Endothelial cell (in vitro differentiated cells): ENCODE measurements around the gene HMCN2. TPM values are rescaled to one million over a fixed set of nuclear protein-coding genes. Genes with fewer than 3 reads are reported as not detected.

Source experiments
- DNase-seq: peaks from one replicate; pipeline ENCODE4 v3.0.0; 2021; ENCODE audit warnings: low spot score
- H3K27ac Mint-ChIP-seq: one replicate; pipeline ENCODE4 v1.8.0; 2021; ENCODE audit warnings: mixed read lengths, inconsistent platforms; ENCODE audit not compliant: unreplicated experiment
- H3K27me3 Mint-ChIP-seq: one replicate; pipeline ENCODE4 v1.8.0; 2021; ENCODE audit warnings: mild to moderate bottlenecking, moderate library complexity, mixed read lengths, inconsistent platforms; ENCODE audit not compliant: unreplicated experiment
- H3K36me3 Mint-ChIP-seq: one replicate; pipeline ENCODE4 v1.8.0; 2021; ENCODE audit warnings: mild to moderate bottlenecking, low read depth, mixed read lengths, inconsistent platforms; ENCODE audit not compliant: unreplicated experiment
- H3K4me1 Mint-ChIP-seq: one replicate; pipeline ENCODE4 v1.8.0; 2021; ENCODE audit warnings: mild to moderate bottlenecking, mixed read lengths, inconsistent platforms; ENCODE audit not compliant: unreplicated experiment
- H3K4me3 Mint-ChIP-seq: one replicate; pipeline ENCODE4 v1.8.0; 2021; ENCODE audit warnings: mild to moderate bottlenecking, mixed read lengths, inconsistent platforms; ENCODE audit not compliant: unreplicated experiment
- H3K9me3 Mint-ChIP-seq: one replicate; pipeline ENCODE4 v1.8.0; 2021; ENCODE audit warnings: mixed read lengths, inconsistent platforms; ENCODE audit not compliant: unreplicated experiment
- CTCF ChIP-seq: fragments of 200-600 bp; sonication (generic); IDR thresholded peaks from one replicate; pipeline ENCODE4 v1.5.0; 2021; ENCODE audit warnings: antibody characterized with exemption; ENCODE audit not compliant: unreplicated experiment
- total RNA-seq: library from RNA; stranded (reverse); fragmentation: NEBNext Ultra II Directional; extraction: Animal tissue kit (Norgen Biotek cat#: 25700); gene quantifications from one replicate; pipeline ENCODE4 v1.2.1, GENCODE V29; 2021; ENCODE audit not compliant: unreplicated experiment

HMCN2 gene
- total RNA-seq, 1 donor from 2014 or later: 29.6 TPM

GRCh38 chr9:130303613-130304055, 38.1 kb downstream of the HMCN2 start:
- H3K4me1 Mint-ChIP-seq: no peaks in the 10 kb centered on the region
- no peak for TF ChIP-seq CTCF
- peaks cover 10% of the 10 kb centered on the region for H3K36me3 Mint-ChIP-seq
- H3K9me3 Mint-ChIP-seq: no peaks in the 10 kb centered on the region
- no peak overlapping the region for H3K27ac Mint-ChIP-seq
- no peak overlapping the region for H3K4me3 Mint-ChIP-seq
- H3K27me3 Mint-ChIP-seq: peaks cover 1% of the 10 kb centered on the region
- no peak for DNase-seq

GRCh38 chr9:130304116-130304515, 38.6 kb downstream of the HMCN2 start:
- peaks cover 13% of the 10 kb centered on the region for H3K36me3 Mint-ChIP-seq
- no peak for DNase-seq
- H3K9me3 Mint-ChIP-seq: no peaks in the 10 kb centered on the region

GRCh38 chr9:130304643-130305042, 39.1 kb downstream of the HMCN2 start:
- DNase-seq: no peak
- no peaks in the 10 kb centered on the region for H3K9me3 Mint-ChIP-seq
- peaks cover 13% of the 10 kb centered on the region for H3K36me3 Mint-ChIP-seq
- no peaks in the 10 kb centered on the region for H3K27me3 Mint-ChIP-seq
- no peak overlapping the region for H3K4me3 Mint-ChIP-seq
- no peak overlapping the region for H3K27ac Mint-ChIP-seq
- no peak for TF ChIP-seq CTCF
- no peaks in the 10 kb centered on the region for H3K4me1 Mint-ChIP-seq

More at GRCh38 chr9:130304116-130304515, 38.6 kb downstream of the HMCN2 start:
- H3K27ac Mint-ChIP-seq: no peak overlapping the region
- TF ChIP-seq CTCF: no peak
- H3K27me3 Mint-ChIP-seq: peaks cover 1% of the 10 kb centered on the region
- H3K4me3 Mint-ChIP-seq: no peak overlapping the region
- no peaks in the 10 kb centered on the region for H3K4me1 Mint-ChIP-seq

- Mint-ChIP-seq H3K4me1 (no peaks in the 10 kb centered on the region), H3K4me3 (no peak overlapping the region), H3K36me3 (peaks cover 14% of the 10 kb centered on the region), H3K27ac (no peak overlapping the region), H3K27me3 (peaks cover 2% of the 10 kb centered on the region), H3K9me3 (no peaks in the 10 kb centered on the region)
- TF ChIP-seq CTCF: no peak
- DNase-seq: no peak
These were observed 39.8 kb downstream of the HMCN2 start for GRCh38 chr9:130305381-130305780.

GRCh38 chr9:130306823-130307666, 41.5 kb downstream of the HMCN2 start:
- H3K27ac Mint-ChIP-seq: no peak overlapping the region
- peaks cover 3% of the 10 kb centered on the region for H3K27me3 Mint-ChIP-seq
- H3K4me3 Mint-ChIP-seq: no peak overlapping the region
- H3K9me3 Mint-ChIP-seq: no peaks in the 10 kb centered on the region
- peaks cover 10% of the 10 kb centered on the region for H3K36me3 Mint-ChIP-seq
- DNase-seq: no peak
- TF ChIP-seq CTCF: no peak
- H3K4me1 Mint-ChIP-seq: no peaks in the 10 kb centered on the region
